HEK293T (cell line): Measurements from ENCODE around the gene MVB12B.

Experiments used
- CTBP1 ChIP-seq: fragments of 450-650 bp; IDR thresholded peaks from 2 replicates; pipeline ENCODE4 v1.6.1; 2016; ENCODE audit warnings: borderline replicate concordance
- FOXK2 ChIP-seq: fragments of 450-650 bp; IDR thresholded peaks from 2 replicates; pipeline ENCODE4 v1.6.1; 2016; ENCODE audit warnings: mild to moderate bottlenecking
- SP1 ChIP-seq: fragments of 450-650 bp; IDR thresholded peaks from 2 replicates; pipeline ENCODE4 v1.6.1; 2017
- TARDBP ChIP-seq: fragments of 450-650 bp; IDR thresholded peaks from 2 replicates; pipeline ENCODE4 v1.6.1; 2016

DNA sequence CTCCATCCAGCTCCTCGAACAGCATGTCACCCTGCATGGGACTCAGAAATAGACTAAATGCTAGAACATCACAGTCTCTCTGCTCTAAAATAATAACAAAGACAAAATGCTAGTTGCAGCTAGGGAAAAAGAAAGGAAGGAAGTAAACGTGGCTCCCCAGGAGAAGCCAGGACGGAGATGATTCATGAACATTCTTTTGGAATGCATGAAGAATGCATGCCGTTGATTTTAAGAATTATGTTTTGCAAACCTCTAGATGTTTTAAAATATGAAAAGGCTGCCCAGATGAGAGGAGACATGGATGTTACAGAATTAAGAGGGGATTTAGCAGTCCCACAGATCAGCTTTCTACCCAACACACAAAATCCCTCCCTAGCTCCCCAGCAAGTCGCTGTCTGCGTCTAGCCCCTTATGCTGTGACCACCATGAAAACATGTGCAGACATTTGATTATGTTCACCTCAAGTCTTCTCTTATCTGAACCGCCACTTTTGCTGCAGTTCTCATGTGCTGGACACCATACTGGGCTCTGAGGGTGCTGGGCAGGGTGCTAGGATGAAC is 147.7 kb downstream of the MVB12B start:
- TF ChIP-seq CTBP1, result no peak
- TF ChIP-seq TARDBP, result no peak
- TF ChIP-seq SP1, result no peak
- TF ChIP-seq FOXK2, result no peak
